K562 (cell line): ENCODE results near the gene ALOX12B. TPM values are rescaled to one million over a fixed set of nuclear protein-coding genes. Genes with fewer than 3 reads are reported as not detected.

ENCODE experiments used
- BHLHE40 ChIP-seq: IDR thresholded peaks from 2 replicates; pipeline ENCODE4 v1.6.1; 2011; ENCODE audit warnings: low read length, improper control_type of control experiment
- EZH2 ChIP-seq: IDR thresholded peaks from 2 replicates; pipeline ENCODE4 v1.6.1; 2012; ENCODE audit warnings: low read depth, mild to moderate bottlenecking, inconsistent platforms, low read length, borderline replicate concordance
- HMGN3 ChIP-seq: IDR thresholded peaks from 2 replicates; pipeline ENCODE4 v1.6.1; 2011; ENCODE audit warnings: borderline replicate concordance, low read depth, mild to moderate bottlenecking, mixed read lengths, low read length; ENCODE audit not compliant: insufficient read length; ENCODE audit errors: extremely low read depth
- MGA ChIP-seq: fragments of 450-650 bp; IDR thresholded peaks from 2 replicates; pipeline ENCODE4 v1.6.1; 2016; ENCODE audit warnings: mild to moderate bottlenecking, moderate library complexity
- MYC ChIP-seq, 2 experiments: fragments of 250-450 bp in 1 of 2; sonication (Bioruptor Pico) in 1 of 2; IDR thresholded peaks; 2 replicates each; pipeline versions ENCODE4 v1.5.1 to v1.6.1; 2012 to 2021; ENCODE audit warnings: low read depth in 2 of 2, borderline replicate concordance in 1 of 2, improper control_type of control experiment in 1 of 2, low read length in 1 of 2, mild to moderate bottlenecking in 1 of 2, moderate library complexity in 1 of 2
- NRF1 ChIP-seq, 2 experiments: fragments of 450-650 bp; IDR thresholded peaks in 1 of 2; conservative IDR thresholded peaks in 1 of 2; 2 replicates each; pipeline ENCODE4 v1.6.1; 2014; ENCODE audit warnings: mild to moderate bottlenecking in 2 of 2
- TARDBP ChIP-seq: fragments of 450-650 bp; IDR thresholded peaks from 2 replicates; pipeline ENCODE4 v1.6.1; 2016
- ZNF282 ChIP-seq: sonication (generic); formaldehyde crosslinking; IDR thresholded peaks from 2 replicates; pipeline ENCODE4 v1.8.1; 2023; ENCODE audit warnings: missing genetic modification reagents
- polyA plus RNA-seq, 8 experiments: library from polyadenylated mRNA; depleted of rRNA in 4 of 8; stranded (reverse) in 5 of 8; unstranded in 3 of 8; fragments of >200 nt; fragmentation: Nextera tagmentation in 2 of 8; fragmentation: Illumina TruSeq in 1 of 8; extraction: Ambion mirVana in 2 of 8; extraction: Trizol in 1 of 8; gene quantifications; 2 replicates each; pipeline versions ENCODE4 v1.2.1 to v1.2.3, GENCODE V29; 2011 to 2014; ENCODE audit warnings: inconsistent platforms in 1 of 8, missing spikeins in 1 of 8
- total RNA-seq, 7 experiments: library from RNA; depleted of rRNA in 6 of 7; stranded (reverse); fragments of >200 nt in 6 of 7; fragmentation: Illumina TruSeq in 2 of 7; extraction: Trizol in 2 of 7; gene quantifications; 2 replicates each; pipeline versions ENCODE4 v1.2.1 to v1.2.3, GENCODE V29; 2011 to 2021; ENCODE audit warnings: low replicate concordance in 1 of 7

The ALOX12B gene
- total and polyA plus RNA-seq, 9 of the 15 experiments (the other 6 are each of a cell fraction or from before 2014, with no cell fraction given) = not detected

GRCh38 chr17:8122924-8123694 lies 35.6 kb upstream of the ALOX12B start (continued):
- TF ChIP-seq MGA (peak; percentile 87), BHLHE40 (peak; percentile 73), TARDBP (no peak), HMGN3 (peak; percentile 34), ZNF282 (CRISPR knock-in tag) (no peak), NRF1 (conservative IDR thresholded peaks at IDR 0.05 in 1 of 2, IDR thresholded peaks at IDR 0.05 in 1 of 2) (peak; percentile 41 to 47; a peak in 3 of 4 replicates), EZH2 (no peak), MYC (IDR thresholded peaks at IDR 0.05; ENCODE audit: low read depth, low read length) (peak; percentile 37; the same call in 1 of the 2 replicates), MYC (CRISPR knock-in tag; IDR thresholded peaks at IDR 0.05; ENCODE audit: borderline replicate concordance, low read depth) (no peak)
